HL-60/S4 (cell line): Measurements from ENCODE around the gene RANBP1.

Experiments used
- in situ Hi-C: fragments of 300-500 bp; cut with MboI; formaldehyde crosslinking; loops from 2 replicates; pipeline ENCODE4 v1.14.3; 2022; ENCODE audit warnings: low sequenced_read_pairs

Gene RANBP1

GRCh38 chr22:20107951-20108756 is 7.8 kb upstream of the RANBP1 start:
- in situ Hi-C loops, result no loop called here

- in situ Hi-C loops, result no loop called here
Measured at GRCh38 chr22:20108757-20109230, 7.1 kb upstream of the RANBP1 start.

GRCh38 chr22:20109411-20110358 is 6.2 kb upstream of the RANBP1 start:
- in situ Hi-C loops, result no loop called here

GRCh38 chr22:20110359-20110985 is 5.4 kb upstream of the RANBP1 start:
- in situ Hi-C loops, result no loop called here

- in situ Hi-C loops, result no loop called here
Measured at GRCh38 chr22:20111045-20111688, 4.7 kb upstream of the RANBP1 start.

GRCh38 chr22:20111689-20112622 is 3.9 kb upstream of the RANBP1 start:
- in situ Hi-C loops, result no loop called here

- in situ Hi-C loops, result no loop called here
Measured at GRCh38 chr22:20112623-20113511, 3.0 kb upstream of the RANBP1 start.

- in situ Hi-C loops, result no loop called here
Measured at GRCh38 chr22:20113551-20114310, 2.2 kb upstream of the RANBP1 start.

GRCh38 chr22:20114506-20115475 is 1.1 kb upstream of the RANBP1 start:
- in situ Hi-C loops, result no loop called here

- in situ Hi-C loops, result no loop called here
Measured at GRCh38 chr22:20116376-20116950, 559 bp downstream of the RANBP1 start.

GRCh38 chr22:20116951-20117632 is 1.2 kb downstream of the RANBP1 start, which contains the start of gene TRMT2A:
TRMT2A (minus strand) TSS chr22:20117226; CDS start chr22:20116906, 320 bp downstream.
- in situ Hi-C loops, result no loop called here

GRCh38 chr22:20117633-20118299 is 1.9 kb downstream of the RANBP1 start:
- in situ Hi-C loops, result no loop called here

GRCh38 chr22:20118300-20119020 is 2.6 kb downstream of the RANBP1 start:
- in situ Hi-C loops, result no loop called here

- in situ Hi-C loops, result no loop called here
Measured at GRCh38 chr22:20121856-20122415, 6.0 kb downstream of the RANBP1 start.
